T1000 (cell line): ENCODE data around the gene DSCAML1.

Experiments used
- DNase-seq: peaks from one replicate; lab custom pipeline; 2025; ENCODE audit warnings: mixed read lengths; lab: John Stamatoyannopoulos, UW

DSCAML1 gene

DNA sequence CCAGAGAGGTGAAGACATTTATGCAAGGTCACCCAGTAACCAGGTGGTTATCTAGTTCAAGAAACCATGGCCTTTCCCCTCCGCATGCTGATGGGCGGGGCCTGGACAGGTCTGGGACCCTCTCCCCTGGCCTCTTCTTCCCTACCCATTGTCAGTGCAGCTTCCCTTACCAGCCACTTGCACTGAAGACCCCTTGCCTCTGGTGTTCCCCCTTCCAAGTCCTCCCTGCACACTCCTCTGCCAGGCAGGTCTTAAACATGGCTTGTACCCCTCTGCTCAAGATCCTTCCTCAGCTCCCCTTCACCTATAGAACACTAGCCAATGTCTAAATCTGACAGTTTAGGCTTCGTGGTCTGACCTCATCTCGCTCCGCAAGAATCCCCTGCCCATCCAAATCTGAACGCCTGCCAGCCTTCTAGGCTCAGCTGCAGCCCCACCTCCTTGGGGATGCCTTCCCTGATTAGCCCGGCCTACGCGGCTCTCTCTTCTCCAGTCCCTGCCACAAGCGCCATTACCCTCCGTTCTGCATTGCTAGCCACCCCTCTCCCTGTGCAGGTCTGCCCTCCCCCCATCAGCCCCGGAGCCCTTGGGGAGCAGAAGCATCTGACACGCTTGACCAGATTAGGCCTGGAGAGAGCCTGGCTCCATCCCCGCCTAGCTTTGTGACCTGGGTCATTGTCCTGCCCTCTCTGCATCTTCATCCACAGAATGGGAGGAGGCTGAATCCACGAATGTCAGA lies 213.8 kb downstream of the DSCAML1 start:
- no peak for DNase-seq

- no peak for DNase-seq
Measured at GRCh38 chr11:117582433-117582832, 214.6 kb downstream of the DSCAML1 start.

DNA sequence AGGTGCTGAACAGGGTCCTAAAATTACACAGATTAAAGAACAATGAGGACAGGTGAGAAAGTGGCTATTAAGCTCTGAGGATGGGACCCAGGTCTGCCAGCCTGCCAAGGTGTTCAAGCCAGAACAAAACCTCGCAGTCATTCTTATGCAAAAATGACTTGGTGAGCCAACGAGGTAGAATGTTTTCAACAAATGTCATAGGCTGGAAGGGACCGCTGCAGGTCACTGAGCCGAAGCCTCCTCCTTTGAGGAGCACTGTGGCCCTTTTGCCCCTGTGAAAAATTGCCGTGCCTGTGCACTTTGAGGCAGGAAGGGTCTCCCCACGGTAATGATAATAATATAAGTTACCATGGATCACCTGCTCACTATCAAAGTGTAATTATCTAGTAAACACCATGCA lies 216.2 kb downstream of the DSCAML1 start:
- DNase-seq = no peak

DNA sequence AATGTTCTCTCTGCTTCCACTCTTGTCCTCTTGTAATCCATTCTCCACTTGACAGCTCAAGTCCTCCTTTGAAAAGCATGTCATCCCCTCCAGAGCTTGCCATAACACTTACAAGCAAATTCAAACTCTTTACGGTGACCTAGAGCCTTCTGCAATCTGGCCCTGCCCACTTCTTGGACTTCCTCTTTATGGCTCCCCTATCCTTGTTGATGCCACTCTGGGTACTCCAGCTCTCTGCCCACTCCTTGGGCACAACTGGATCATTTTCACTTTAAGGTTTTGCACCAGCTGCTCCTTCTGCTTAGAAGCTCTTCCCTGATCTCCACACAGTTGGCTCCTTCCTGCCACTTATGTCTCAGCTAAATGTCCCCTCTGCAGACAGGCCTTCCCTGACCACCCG lies 217.9 kb downstream of the DSCAML1 start:
- no peak for DNase-seq

DNA sequence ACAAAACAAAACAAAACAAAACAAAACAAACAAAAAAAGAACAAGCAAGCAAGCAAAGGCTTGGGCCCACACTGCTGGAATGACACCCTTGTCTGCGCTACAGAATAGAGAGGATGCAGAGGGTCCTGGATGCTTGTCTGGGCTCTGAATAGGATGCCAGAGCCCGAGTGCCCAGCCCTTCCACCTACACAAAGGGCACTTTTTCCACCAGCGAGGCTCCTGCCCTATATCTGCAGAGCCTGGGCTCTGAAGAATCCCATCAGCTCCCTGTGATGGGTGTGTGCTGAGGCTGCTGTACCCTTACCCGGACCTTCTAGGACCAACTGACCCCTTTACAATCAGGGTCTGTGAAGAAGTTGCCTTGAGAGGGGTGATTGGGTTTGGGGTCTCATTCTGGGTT lies 221.2 kb downstream of the DSCAML1 start:
- DNase-seq = no peak

GRCh38 chr11:117574551-117574950 lies 222.5 kb downstream of the DSCAML1 start:
- DNase-seq = no peak

DNA sequence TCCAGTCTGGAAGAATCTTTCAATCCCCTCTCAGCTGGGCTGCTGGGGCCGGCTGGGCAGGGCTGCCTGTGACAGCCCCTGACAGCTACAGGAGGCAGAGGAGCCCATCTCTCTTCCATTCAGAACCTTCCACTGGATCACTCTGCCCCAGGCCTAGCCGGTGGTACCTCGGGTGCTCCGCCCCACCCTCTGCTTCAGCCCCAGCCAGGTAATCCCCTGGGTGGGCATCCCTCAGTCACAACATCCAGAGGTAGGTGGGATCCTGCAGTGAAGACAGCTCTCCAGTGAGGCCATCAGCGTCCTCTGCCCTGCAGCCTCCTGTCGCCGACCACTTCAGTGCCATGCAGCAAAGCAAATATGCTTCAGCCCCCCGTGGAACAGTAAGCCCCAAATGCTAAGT lies 223.7 kb downstream of the DSCAML1 start:
- no peak for DNase-seq

DNA sequence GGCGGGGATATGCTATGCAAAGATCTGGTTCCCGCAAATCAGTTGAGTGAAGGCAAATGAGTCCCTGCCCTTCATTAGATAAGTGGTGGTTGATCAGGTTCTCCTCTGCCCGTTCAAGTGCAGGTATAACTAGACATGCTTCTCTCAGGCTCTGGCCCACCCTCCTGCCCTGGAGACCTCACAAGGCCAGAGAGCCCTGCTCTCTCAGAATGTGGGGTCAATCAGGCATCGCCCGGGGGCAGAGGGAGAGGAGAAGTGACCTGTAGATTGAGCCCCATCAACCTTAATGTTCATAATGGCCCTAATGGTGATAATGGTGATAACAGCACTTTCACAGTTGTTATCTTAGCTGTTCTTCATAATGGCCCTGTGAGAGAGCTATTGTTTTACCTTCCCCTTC lies 224.3 kb downstream of the DSCAML1 start:
- DNase-seq = no peak

GRCh38 chr11:117572129-117572528 lies 224.9 kb downstream of the DSCAML1 start:
- DNase-seq = no peak

DNA sequence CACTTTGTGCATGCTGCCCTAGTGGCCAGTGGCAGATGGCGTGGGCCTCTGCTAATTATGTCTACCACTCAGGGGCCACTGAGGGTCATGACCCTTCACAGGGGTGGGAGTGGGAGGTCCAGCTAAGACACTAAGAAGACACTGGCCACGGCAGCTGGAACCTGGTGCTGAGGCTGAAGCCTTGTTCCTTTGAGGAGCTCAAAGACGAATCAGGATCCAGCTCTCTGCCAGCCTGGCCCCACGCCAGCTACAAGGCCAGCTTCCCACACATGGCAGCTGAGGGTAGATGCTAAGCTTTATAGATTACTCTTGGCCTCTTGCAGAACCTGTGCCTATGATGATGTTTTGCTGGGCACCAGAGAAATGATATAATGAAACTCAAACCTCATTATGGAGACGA lies 226.3 kb downstream of the DSCAML1 start:
- no peak for DNase-seq

GRCh38 chr11:117569911-117570310 lies 227.1 kb downstream of the DSCAML1 start:
- DNase-seq = no peak

- no peak for DNase-seq
Measured at GRCh38 chr11:117565709-117566108, 231.3 kb downstream of the DSCAML1 start.

DNA sequence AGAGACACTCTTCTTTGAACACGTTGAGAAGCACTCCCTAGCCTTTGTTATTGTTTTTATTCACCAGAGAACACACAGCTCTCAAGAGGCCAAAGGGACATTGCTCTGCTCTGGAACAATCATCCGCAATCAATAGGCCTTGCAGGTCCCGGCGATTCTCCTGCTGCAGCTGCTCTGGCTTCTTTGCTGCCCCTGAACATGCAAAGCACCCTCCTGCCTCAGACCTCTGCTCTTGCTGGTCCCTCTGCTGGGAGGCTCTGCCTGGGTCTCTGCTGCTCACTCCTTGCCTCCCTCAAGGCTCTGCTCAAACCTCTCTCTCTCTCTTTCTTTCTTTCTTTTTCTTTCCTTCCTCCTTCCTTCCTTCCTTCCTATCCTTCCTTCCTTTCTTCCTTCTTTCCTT lies 232.7 kb downstream of the DSCAML1 start:
- no peak for DNase-seq

DNA sequence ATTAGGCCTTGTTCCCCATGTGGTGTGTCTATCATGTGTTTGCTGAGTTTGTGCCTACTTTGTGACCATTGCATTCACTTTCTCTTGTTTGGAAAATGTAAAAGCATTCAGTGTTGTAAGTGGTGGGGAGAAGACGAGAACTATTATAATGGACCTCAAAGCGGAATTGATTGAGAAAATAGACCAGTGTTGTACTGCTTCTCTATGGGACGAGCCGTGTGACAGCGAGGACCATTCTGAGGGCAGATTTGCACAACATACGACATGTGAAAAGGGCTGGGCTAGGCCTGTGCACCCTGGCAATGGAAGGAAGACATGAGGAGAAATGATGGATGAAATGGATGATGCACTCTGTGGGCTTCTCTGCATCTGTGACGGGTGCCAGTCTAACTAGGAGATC lies 233.5 kb downstream of the DSCAML1 start:
- DNase-seq = no peak

GRCh38 chr11:117562136-117562535 lies 234.9 kb downstream of the DSCAML1 start:
- DNase-seq = no peak

DNA sequence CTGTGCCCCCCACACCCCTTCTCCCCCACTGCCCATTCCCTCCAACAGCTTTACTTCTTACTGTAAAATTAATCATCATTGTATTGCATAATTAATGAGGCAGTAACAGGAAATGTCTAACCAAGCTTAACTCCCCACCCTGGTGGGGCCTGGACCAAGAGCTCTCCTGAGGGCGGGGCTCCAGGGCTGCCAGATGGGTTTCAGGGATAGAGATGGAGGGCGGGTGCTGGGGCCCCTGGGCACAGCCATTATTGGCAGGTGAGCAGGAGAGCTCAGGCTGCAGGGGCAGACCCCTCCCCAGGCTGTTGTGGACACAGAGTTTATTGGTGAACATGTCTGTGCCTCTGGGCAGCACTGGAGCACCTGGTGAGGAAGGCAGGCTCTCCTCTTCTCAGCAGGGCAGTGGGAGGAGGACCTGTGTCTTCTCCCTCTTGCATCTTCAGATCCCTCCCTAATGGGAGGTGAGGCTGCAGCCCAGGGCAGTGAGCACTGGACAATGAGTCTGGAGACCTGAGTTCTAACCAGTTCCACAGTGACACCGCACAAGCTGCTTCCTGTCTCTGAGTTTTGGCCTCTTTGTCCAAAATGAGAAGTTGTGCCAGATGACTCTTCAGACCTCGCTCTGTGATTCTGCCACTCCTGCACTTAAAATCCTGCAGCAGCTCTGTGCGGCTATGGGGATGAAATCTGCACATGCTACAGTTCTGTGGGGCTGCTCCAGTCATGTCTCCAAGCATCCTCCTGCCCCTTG lies 236.1 kb downstream of the DSCAML1 start:
- no peak for DNase-seq

- no peak for DNase-seq
Measured at GRCh38 chr11:117559698-117560097, 237.3 kb downstream of the DSCAML1 start.

- DNase-seq = no peak
Measured at GRCh38 chr11:117557361-117557760, 239.7 kb downstream of the DSCAML1 start.

DNA sequence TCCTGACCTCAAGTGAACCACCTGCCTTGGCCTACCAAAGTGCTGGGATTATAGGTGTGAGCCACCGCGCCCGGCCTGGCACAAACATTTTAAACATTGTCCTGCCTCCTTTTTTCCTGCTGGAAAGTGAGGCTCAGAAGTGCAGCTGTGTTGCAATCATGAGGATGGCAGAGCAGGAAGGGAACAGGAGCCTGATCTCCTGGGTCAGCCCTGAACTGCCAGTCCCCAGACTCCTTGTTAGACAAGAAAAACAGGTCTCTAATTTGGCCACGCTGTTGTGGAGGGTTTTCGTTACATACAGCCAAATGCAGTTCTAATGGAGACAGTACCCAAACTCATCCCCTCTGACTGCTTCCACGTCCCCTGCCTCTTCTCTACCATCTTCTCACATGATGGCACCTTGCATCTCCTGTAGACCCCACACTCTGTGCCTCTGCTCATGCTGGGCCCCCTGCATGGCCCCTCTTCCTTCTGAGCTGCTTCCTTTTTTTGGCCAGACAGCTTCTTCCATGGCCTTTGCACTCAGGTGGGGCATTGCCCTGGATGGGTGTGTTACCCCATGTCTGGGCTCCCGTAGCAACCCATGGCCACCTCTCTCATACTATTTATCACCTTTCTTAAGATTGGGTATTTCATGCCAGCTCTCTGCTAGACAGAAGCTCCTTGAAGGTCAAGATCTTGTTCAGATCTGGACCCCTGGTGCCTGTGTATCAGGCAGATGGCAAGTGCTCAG lies 242.2 kb downstream of the DSCAML1 start:
- DNase-seq = no peak

- DNase-seq = no peak
Measured at GRCh38 chr11:117552626-117553025, 244.4 kb downstream of the DSCAML1 start.

DNA sequence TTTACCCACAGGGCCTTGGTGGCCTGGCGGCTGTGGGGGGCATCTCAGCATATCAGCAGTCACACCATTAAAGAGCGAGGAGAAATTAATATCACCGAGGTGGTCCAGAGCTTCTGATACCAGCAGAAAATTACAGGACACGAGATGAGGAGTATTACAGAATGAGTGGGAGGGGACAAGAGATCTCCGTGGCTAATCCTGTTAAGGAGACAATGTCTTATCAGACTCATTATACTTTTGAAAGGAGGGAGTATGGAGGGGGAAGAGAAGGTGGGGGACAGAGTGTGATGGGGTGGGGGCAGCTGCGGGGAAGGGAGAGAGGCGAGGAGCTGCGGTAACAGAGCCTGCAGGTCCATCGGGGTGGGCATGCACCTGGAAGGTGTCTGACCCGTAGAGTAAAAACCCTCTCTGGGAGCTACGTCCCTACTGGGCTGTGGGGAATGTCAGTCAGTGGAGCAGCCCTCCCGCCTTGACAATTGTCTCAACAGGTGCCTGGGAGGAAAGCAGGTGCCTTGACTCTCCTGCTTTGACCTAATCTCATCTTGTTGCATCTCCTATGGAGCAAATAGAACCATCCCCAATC lies 245.2 kb downstream of the DSCAML1 start:
- no peak for DNase-seq

GRCh38 chr11:117550466-117550865 lies 246.6 kb downstream of the DSCAML1 start:
- no peak for DNase-seq

GRCh38 chr11:117549417-117549816 lies 247.6 kb downstream of the DSCAML1 start:
- DNase-seq = no peak
